AG10803 (cell line): Measurements from ENCODE around the gene KRTAP5-6.
"Not testable (repeated sequence)": the region's sequence is repeated elsewhere in the genome, so short reads cannot be mapped to it uniquely, and the experiment has no call there.

Experiments used
- DNase-seq: peaks from one replicate; pipeline ENCODE4 v3.0.0; 2010; ENCODE audit warnings: low read depth
- H3K4me3 ChIP-seq: 2 replicates; pipeline ENCODE4 v1.5.1; 2011; ENCODE audit warnings: mild to moderate bottlenecking, low read length, control low read depth
- TF ChIP-seq, protein P1 (sequence below): conservative IDR thresholded peaks from 2 replicates; pipeline ENCODE4 v1.5.1; 2011; ENCODE audit warnings: mild to moderate bottlenecking, low read length, control low read depth, inconsistent platforms

KRTAP5-6 gene

DNA sequence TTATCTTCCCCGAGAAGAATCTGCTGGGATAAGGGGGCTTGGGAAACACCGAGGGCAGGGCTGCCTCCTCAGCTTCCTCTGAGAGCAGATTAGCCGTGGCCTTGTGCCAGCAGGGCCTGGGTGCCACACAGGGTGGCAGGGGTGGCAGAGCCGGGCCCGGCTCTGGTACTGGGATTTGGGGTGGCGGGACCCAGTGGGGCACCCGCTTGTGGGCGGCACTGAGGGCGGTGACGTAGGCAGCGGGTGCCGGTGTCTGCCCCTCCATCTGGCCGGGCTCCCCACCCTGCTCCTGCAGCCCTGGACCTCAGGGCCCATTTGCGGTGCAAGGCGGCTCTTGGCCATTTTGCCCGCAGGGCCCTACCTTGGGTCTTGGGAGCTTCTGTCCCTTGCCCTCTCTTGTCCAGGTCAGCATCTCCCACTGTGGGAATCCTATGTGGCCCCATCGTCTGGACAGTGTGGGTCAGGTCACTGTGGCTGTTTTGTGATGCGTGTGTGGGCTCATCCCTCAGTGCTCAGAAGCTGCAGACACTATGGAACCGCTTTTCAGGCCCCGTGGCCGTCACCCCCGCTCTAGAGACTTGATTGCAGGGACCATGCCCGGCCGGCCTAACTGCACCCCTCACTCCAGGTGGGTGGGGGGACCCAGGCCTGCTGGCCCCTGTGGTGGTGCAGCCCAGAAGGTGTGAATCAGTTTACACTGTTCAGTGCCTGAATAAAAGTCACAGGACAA is 29.7 kb upstream of the KRTAP5-6 start:
- DNase-seq: no peak
- H3K4me3 ChIP-seq: no peak overlapping the region
- TF ChIP-seq, protein P1, sequence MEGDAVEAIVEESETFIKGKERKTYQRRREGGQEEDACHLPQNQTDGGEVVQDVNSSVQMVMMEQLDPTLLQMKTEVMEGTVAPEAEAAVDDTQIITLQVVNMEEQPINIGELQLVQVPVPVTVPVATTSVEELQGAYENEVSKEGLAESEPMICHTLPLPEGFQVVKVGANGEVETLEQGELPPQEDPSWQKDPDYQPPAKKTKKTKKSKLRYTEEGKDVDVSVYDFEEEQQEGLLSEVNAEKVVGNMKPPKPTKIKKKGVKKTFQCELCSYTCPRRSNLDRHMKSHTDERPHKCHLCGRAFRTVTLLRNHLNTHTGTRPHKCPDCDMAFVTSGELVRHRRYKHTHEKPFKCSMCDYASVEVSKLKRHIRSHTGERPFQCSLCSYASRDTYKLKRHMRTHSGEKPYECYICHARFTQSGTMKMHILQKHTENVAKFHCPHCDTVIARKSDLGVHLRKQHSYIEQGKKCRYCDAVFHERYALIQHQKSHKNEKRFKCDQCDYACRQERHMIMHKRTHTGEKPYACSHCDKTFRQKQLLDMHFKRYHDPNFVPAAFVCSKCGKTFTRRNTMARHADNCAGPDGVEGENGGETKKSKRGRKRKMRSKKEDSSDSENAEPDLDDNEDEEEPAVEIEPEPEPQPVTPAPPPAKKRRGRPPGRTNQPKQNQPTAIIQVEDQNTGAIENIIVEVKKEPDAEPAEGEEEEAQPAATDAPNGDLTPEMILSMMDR: no peak

DNA sequence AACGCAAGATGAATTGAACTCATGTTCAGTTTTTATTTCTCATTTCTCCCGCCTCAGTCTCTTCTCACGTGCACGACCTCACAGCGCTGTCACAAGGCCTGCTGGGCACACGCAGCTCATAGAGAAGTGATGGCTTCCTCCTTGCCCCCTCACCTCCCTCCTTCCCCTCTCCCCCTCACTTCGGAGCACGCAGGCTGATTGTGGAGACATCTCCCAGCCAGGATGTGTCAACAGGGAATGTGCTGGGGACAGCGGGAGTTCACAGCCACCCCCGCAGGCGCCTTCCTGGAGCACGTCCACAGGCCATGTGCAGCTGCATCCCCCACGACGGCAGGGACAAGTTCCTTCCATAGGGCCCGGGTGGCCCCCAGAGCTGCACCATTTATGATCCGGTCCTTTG is 29.1 kb upstream of the KRTAP5-6 start:
- TF ChIP-seq, protein P1: no peak
- no peak for DNase-seq
- H3K4me3 ChIP-seq: no peak overlapping the region

DNA sequence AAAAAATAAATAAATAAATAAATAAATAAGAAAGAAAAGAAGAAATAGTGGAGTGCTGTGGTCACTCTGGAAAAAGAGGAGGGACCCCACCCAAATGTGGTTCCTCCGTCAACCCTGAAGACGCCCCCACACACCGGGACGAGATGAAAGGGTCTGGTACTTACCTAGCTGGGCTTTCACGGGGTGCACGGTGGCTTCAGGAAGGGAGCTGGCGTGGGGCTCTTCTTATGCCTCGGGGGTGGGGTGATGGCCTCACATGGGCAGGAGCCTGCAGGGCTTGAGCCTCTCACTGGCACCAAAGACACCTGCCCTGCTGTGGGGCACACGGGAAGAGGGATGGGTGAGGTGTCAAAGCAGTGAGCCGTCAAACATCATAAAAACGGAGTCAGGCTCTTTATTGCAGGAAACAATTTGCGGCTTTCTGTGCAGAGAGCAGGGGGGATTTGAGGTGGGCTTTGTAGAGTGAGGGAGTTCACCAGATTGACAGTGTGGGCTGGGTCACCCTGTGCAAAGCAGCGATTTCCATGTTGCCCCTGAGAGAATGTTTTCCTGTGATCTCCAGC is 28.0 kb upstream of the KRTAP5-6 start:
- H3K4me3 ChIP-seq: no peak overlapping the region
- TF ChIP-seq, protein P1: no peak
- DNase-seq: no peak

DNA sequence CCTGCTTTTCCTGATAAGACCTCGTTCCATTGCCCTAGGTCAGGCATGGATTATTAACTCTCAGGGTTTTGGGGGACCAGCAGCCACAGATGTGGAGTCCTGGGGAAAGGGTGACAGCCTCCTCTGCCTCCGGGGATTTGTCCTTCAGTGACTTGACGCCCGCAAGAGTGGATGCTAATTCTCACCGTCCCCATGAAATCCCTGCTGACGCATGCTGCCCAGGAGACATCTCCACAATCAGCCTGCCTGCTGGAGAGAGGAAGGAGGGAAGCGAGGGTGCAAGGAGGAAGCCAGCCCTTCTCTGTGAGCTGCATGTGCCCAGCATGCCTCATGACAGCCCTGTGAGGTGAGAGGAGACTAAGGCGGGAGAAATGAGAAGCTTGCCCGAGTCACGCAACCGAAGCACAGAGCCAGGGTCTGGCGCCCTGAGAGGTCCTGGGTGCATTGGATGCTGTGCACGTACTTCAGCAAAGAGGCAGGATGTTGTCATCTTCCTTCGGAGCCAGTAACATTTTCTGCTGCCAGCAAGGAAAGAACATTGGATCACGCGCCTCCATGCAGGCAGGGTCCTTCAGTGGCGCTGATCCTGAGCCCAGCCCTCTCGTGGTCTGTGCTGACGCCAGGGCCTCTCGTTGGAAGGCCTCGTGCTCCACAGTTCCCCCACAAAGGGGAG is 27.3 kb upstream of the KRTAP5-6 start:
- no peak overlapping the region for H3K4me3 ChIP-seq
- no peak for DNase-seq
- TF ChIP-seq, protein P1: no peak

DNA sequence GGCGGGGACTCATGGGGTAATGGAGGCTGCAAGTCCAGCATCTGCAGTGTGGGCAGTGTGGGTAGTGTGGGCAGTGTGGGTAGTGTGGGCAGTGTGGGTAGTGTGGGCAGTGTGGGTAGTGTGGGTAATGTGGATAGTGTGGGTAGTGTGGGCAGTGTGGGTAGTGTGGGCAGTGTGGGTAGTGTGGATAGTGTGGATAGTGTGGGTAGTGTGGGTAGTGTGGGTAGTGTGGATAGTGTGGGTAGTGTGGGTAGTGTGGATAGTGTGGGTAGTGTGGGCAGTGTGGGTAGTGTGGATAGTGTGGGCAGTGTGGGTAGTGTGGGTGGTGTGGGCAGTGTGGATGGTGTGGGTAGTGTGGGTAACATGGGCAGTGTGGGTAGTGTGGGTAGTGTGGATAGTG is 26.5 kb upstream of the KRTAP5-6 start:
- DNase-seq, H3K4me3 ChIP-seq: not testable (repeated sequence)

DNA sequence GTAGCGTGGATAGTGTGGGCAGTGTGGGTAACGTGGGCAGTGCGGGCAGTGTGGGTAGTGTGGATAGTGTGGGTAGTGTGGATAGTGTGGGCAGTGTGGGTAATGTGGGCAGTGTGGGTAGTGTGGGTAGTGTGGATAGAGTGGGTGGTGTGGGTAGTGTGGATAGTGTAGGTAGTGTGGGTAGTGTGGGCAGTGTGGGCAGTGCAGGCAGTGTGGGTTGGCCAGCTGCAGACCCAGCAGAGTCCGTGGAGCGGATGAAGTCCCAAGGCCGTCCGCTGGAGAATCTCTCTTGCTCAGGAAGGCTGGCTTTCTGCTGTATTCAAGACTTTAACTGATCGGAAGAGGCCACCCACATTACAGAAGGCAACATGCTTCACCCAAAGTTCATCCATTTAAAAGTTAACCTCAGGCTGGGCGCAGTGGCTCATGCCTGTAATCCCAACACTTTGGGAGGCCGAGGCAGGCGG is 26.1 kb upstream of the KRTAP5-6 start:
- no peak overlapping the region for H3K4me3 ChIP-seq
- TF ChIP-seq, protein P1: no peak
- no peak for DNase-seq

DNA sequence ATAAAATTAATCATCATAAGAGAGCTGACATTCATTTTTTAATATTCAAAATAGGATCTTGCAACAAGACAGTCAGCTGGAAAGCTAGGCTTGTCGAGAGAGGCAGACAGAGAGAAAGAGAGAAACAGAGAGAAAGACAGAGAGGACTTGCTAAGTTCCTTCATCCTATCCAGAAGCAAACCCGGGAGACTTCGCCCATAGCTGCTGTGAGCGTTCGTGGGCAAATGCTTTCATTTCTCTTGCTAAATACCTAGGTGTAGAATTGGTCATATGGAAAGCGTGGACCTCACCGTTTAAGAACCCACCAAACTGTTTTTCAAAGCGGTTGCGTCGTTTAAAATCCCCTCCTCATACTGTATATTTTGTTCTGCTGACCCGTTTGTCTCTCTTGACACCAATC is 25.3 kb upstream of the KRTAP5-6 start:
- H3K4me3 ChIP-seq: no peak overlapping the region
- no peak for DNase-seq
- TF ChIP-seq, protein P1: no peak
